Karpas-422 (cell line): Measurements from ENCODE around the gene LUZP1. TPM values are rescaled to one million over a fixed set of nuclear protein-coding genes. Genes with fewer than 3 reads are reported as not detected.

ENCODE experiments used
- DNase-seq: peaks from one replicate; pipeline ENCODE4 v3.0.0-alpha.2; 2015
- H2AFZ ChIP-seq: fragments of 200-600 bp; sonication (generic); 2 replicates; pipeline ENCODE4 v1.6.1; 2014; ENCODE audit warnings: antibody characterized with exemption, low read length, mixed read lengths
- H3K27ac ChIP-seq: fragments of 200-600 bp; sonication (generic); 2 replicates; pipeline ENCODE4 v1.5.1; 2014; ENCODE audit warnings: mild to moderate bottlenecking, low read length, moderate library complexity
- H3K27me3 ChIP-seq: fragments of 200-600 bp; sonication (generic); 2 replicates; pipeline ENCODE4 v1.6.1; 2014; ENCODE audit warnings: low read length, mixed read lengths
- H3K36me3 ChIP-seq: fragments of 200-600 bp; sonication (generic); 2 replicates; pipeline ENCODE4 v1.6.1; 2014; ENCODE audit warnings: low read length, mixed read lengths; ENCODE audit not compliant: insufficient read depth
- H3K4me1 ChIP-seq: fragments of 200-600 bp; sonication (generic); 2 replicates; pipeline ENCODE4 v1.6.1; 2014; ENCODE audit warnings: mild to moderate bottlenecking, low read length, mixed read lengths
- H3K4me2 ChIP-seq: fragments of 200-600 bp; sonication (generic); 2 replicates; pipeline ENCODE4 v1.6.1; 2014; ENCODE audit warnings: low read length, low read depth, mild to moderate bottlenecking; ENCODE audit not compliant: poor library complexity, severe bottlenecking
- H3K4me3 ChIP-seq: fragments of 200-600 bp; sonication (generic); 2 replicates; pipeline ENCODE4 v1.5.1; 2014; ENCODE audit warnings: mild to moderate bottlenecking, antibody characterized with exemption, low read length, mixed read lengths
- H3K79me2 ChIP-seq: fragments of 200-600 bp; sonication (generic); 2 replicates; pipeline ENCODE4 v1.6.1; 2014; ENCODE audit warnings: mild to moderate bottlenecking, low read length, mixed read lengths
- H3K9ac ChIP-seq: fragments of 200-600 bp; sonication (generic); 2 replicates; pipeline ENCODE4 v1.6.0; 2014; ENCODE audit warnings: low read length
- H3K9me2 ChIP-seq: fragments of 200-600 bp; sonication (generic), shearing (Covaris generic); replicated peaks from 2 replicates; pipeline ENCODE4 v1.6.0; 2014; ENCODE audit warnings: mild to moderate bottlenecking, low read length, moderate library complexity; ENCODE audit not compliant: insufficient read depth
- H3K9me3 ChIP-seq: fragments of 300-700, 200-600 bp; sonication (generic); 2 replicates; pipeline ENCODE4 v1.6.1; 2014; ENCODE audit warnings: low read length, mixed read lengths
- H4K20me1 ChIP-seq: fragments of 200-600 bp; sonication (generic); 2 replicates; pipeline ENCODE4 v1.6.1; 2014; ENCODE audit warnings: mild to moderate bottlenecking, antibody characterized with exemption, low read length, low read depth; ENCODE audit not compliant: insufficient read depth
- total RNA-seq: library from RNA; depleted of rRNA; stranded (reverse); fragments of >200 nt; shearing (Covaris generic); gene quantifications from 2 replicates; pipeline ENCODE4 v1.2.3, GENCODE V29; 2014; ENCODE audit warnings: low replicate concordance; rRNA removed

LUZP1 gene
- 1.5 and 1.6 TPM in 2 replicates for total RNA-seq

DNA sequence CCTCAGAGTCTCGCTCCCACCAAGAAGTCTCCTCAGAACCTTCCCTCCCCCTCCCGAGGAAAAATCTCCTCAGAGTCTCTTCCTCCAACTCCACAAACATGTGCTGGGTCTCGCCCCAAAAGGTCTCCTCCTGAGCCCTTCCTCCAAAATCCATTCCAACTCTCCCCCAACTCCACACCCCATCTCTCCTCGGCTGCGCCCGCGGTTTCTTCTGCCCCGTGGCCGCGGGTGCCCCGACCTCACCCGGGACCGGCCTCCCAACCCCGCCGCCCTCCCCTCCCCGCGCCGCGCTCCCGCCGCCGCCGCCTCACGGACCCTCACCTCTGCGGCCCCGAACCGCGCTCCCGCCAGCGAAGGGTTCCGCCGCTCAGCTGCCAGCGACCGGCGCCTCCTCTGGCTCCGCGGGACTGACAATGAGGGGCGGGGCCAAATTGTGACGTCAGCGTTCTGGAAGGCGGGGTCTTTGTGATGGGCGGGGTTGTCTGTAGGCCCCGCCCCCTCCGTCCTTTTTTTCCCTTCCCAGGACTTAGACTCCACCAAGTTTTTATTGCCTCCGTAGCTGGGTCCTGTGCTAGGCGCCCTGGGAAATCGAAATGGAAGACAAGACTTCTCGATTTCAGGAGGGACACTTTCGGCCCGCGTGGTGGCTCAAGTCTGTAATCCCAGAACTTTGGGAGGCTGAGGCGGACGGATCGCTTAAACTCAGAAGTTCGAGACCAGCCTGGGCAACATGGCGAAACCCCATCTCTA lies at the start of gene LUZP1:
Gene LUZP1, minus strand, starts transcription at position 412 of the 750 bp plus-strand sequence.
- Histone ChIP-seq H4K20me1 (no peaks in the 10 kb centered on the region), H3K27ac (no peak within 1 kb of the TSS), H3K4me3 (peak within 1 kb of the TSS; percentile 90), H3K36me3 (no peaks in the 10 kb centered on the region), H3K9me3 (no peaks in the 10 kb centered on the region), H3K9me2 (no peaks in the 10 kb centered on the region), H3K4me1 (peaks cover 4% of the 10 kb centered on the region; the same call in 1 of the 2 replicates), H3K4me2 (peak within 1 kb of the TSS; percentile 96), H3K27me3 (no peaks in the 10 kb centered on the region; the same call in 1 of the 2 replicates), H3K9ac (peak within 1 kb of the TSS; percentile 75), H2AFZ (peak within 1 kb of the TSS; percentile 85), H3K79me2 (no peaks in the 10 kb centered on the region)
- DNase-seq: peak; percentile 87

DNA sequence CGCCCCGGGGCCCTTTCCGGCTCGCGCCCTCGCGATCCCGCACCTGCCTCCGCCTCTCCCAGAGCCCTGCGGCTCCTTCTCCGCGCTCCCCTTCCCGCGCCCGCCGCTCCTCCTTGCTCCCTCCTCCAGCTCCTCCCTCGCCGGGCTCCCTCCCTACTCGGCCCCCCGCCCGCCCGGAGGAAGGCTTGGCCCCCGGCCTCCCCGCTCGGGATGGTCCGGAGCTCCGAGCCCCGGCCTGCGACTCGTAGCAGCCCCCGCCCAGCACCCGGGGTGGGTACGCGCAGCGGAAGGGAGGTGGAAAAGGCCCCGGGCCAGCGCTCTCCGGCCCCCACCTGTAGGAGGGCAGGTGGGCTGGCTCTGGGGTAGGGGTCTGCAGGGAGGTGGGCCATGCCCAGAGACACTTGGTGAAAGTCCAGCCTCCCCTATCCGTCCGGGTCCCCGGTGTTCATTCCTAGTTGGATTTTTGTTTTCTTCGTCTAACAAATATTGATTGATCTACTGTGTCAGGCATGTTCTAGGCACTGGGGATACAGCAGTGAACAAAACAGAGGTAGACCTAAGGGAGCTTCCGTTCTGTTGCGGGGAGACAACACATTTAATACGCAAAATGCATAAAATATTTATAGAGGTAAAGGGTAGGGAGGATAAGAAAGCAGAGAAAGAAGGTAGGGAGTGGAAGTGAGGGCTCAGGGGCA lies 48.9 kb upstream of the LUZP1 start, which contains the start of gene HTR1D:
Gene HTR1D, minus strand, starts transcription at position 82 of the 695 bp plus-strand sequence. CDS start 23,283 bp downstream, outside the sequence.
- H4K20me1 ChIP-seq: no peaks in the 10 kb centered on the region
- H3K4me2 ChIP-seq: no peak within 1 kb of the TSS
- no peak for DNase-seq
- H3K36me3 ChIP-seq: no peaks in the 10 kb centered on the region
- H3K9me3 ChIP-seq: no peaks in the 10 kb centered on the region
- H3K4me1 ChIP-seq: no peaks in the 10 kb centered on the region
- H2AFZ ChIP-seq: no peak within 1 kb of the TSS
- no peak within 1 kb of the TSS for H3K9ac ChIP-seq
- H3K27me3 ChIP-seq: no peaks in the 10 kb centered on the region
- no peak within 1 kb of the TSS for H3K27ac ChIP-seq
- no peaks in the 10 kb centered on the region for H3K9me2 ChIP-seq
- H3K4me3 ChIP-seq: no peak within 1 kb of the TSS
- no peaks in the 10 kb centered on the region for H3K79me2 ChIP-seq

DNA sequence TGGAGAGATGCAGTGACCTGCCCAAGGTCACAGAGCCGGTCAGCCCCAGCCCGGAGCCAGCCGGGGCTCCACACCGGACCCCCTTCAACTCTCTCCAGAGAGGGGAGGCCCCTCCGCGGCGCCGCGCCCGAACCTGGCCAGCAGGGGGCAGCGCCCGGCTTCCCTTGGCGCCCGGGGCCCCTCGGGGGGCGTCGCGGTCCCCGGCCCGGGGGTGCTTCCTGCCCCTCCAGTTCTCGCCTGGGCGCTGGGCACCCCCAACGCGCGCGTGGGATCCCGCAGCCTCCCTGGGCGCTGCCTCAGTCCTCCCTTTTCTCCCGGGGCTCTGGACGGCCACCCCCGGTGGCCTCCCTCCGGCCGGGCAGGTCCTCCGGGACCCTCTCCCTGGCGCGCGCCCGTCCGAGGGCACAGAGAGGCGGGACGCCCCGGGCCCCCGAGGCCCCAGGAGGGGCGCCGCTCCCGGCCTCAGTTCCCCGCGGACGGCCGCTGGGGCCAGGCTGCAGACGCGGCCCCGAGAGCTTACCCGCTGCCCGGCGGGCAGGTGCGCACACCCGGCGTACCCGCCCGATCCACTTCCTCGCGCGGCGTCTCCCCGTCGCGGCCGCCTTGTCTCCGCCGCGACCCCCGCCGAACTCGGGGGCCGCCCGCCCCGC lies 48.2 kb upstream of the LUZP1 start:
- no peaks in the 10 kb centered on the region for H3K36me3 ChIP-seq
- H2AFZ ChIP-seq: no peak overlapping the region
- H3K9ac ChIP-seq: no peak overlapping the region
- DNase-seq: no peak
- H3K4me1 ChIP-seq: no peaks in the 10 kb centered on the region
- H3K79me2 ChIP-seq: no peaks in the 10 kb centered on the region
- H4K20me1 ChIP-seq: no peaks in the 10 kb centered on the region
- no peak overlapping the region for H3K4me2 ChIP-seq
- no peaks in the 10 kb centered on the region for H3K9me3 ChIP-seq
- H3K27ac ChIP-seq: no peak overlapping the region
- no peak overlapping the region for H3K4me3 ChIP-seq
- no peaks in the 10 kb centered on the region for H3K9me2 ChIP-seq
- no peaks in the 10 kb centered on the region for H3K27me3 ChIP-seq

DNA sequence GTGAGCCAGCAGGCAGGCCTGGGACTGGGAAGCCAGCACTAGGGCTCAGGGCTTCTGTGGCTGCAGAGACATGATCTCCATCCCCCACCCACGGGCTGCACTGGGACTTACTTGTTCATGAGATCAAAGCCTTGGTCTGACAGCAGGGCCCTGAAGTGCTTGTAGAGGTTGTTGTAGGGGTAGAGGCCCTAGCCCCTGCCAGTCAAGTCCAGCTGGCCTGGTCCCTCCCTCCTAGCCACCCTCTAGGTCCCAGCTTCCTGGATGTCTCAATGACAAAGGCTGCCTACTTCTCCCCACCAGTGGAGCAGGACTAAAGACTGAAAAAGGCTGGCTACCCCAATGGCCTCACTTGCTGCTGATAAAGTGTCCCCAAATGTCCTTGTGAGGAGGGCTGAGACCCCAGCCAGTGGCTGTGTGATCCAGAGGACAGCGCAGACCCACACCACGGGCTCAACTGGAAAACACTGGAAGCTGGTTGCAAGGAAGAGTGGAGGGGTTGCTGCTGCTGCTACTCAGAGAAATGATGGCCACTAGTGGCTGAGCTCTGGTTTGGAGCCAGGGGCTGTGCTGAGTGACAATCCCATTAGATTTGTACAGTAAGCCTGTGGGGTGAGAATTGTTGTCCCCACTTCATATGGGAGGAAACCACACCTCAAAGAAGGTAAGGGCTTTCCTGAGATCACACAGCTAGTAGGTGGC lies 47.2 kb upstream of the LUZP1 start:
- H3K27ac ChIP-seq: no peak overlapping the region

DNA sequence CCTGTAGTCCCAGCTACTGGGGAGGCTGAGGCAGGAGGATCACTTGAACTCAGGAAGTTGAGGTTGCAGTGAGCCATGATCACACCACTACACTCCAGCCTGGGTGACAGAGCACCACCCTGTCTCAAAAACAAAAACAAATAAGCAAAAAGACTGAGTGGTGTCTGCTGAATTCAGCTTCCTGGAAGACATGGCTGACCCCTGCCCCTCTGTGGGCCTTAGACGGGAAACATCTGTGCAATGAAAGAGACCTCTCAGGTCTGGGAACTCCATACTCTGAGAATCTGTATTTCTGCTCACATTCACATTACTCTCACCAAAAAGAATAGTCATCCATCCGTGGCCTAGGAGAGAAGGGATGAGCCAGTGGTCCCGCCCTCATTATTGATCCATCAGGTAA lies 46.6 kb upstream of the LUZP1 start:
- no peak overlapping the region for H3K4me3 ChIP-seq
- no peak for DNase-seq
- H3K27me3 ChIP-seq: no peaks in the 10 kb centered on the region
- H3K9me2 ChIP-seq: no peaks in the 10 kb centered on the region
- no peaks in the 10 kb centered on the region for H3K9me3 ChIP-seq
- H3K27ac ChIP-seq: no peak overlapping the region
- no peaks in the 10 kb centered on the region for H3K79me2 ChIP-seq
- no peaks in the 10 kb centered on the region for H4K20me1 ChIP-seq
- no peak overlapping the region for H3K4me2 ChIP-seq
- no peaks in the 10 kb centered on the region for H3K4me1 ChIP-seq
- no peak overlapping the region for H2AFZ ChIP-seq
- no peak overlapping the region for H3K9ac ChIP-seq
- H3K36me3 ChIP-seq: no peaks in the 10 kb centered on the region

More for the DNA sequence above, 47.2 kb upstream of the LUZP1 start:
- Histone ChIP-seq H3K4me3 (no peak overlapping the region), H2AFZ (no peak overlapping the region), H3K9me2 (no peaks in the 10 kb centered on the region), H3K36me3 (no peaks in the 10 kb centered on the region), H3K9ac (no peak overlapping the region), H3K79me2 (no peaks in the 10 kb centered on the region), H3K4me2 (no peak overlapping the region), H3K27me3 (no peaks in the 10 kb centered on the region), H4K20me1 (no peaks in the 10 kb centered on the region), H3K4me1 (no peaks in the 10 kb centered on the region), H3K9me3 (no peaks in the 10 kb centered on the region)
- no peak for DNase-seq

DNA sequence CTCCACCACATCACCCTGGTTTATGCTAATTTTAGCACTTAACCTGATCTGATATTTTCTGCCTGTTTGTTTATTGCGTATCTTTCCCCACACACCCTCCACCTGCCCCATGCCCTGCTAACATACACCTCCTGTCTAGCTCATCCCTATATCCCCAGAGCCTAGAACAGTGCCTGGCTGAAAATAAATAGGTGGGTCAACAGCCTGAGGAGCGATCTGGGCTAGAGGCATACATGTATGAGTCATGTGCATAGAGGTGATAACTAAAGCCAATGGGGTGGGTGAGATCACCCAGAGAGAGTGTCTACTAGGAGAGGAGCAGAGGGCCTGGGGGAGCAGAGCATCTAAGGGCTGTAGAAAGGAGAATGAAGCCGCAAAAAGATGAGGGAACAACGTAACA lies 46.0 kb upstream of the LUZP1 start:
- Histone ChIP-seq H3K4me3 (no peak overlapping the region), H2AFZ (no peak overlapping the region), H3K27me3 (no peaks in the 10 kb centered on the region), H3K36me3 (no peaks in the 10 kb centered on the region), H3K27ac (no peak overlapping the region), H3K79me2 (no peaks in the 10 kb centered on the region), H4K20me1 (no peaks in the 10 kb centered on the region), H3K9me2 (no peaks in the 10 kb centered on the region), H3K4me1 (no peaks in the 10 kb centered on the region), H3K4me2 (no peak overlapping the region), H3K9me3 (no peaks in the 10 kb centered on the region), H3K9ac (no peak overlapping the region)
- no peak for DNase-seq

DNA sequence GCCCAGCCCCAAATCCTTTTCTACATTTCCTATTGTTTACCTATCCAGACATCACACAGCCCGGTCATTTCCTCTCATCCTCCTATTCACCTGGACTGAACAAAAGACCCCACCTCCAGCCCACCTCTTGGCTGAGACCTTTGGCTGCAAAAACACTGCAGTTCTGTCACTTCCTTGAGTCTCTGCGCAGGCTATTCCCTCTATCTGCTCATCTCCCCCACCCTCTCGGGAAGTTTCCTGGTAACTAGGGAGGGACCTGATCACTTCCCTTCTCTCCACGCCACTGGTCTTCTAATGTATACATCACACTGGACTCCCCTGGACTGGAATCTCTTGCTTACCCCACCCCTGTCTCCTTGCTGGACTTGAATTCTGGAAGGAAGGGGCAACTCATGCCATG lies 43.3 kb upstream of the LUZP1 start:
- H3K9ac ChIP-seq: no peak overlapping the region
- no peaks in the 10 kb centered on the region for H4K20me1 ChIP-seq
- H3K36me3 ChIP-seq: no peaks in the 10 kb centered on the region
- no peaks in the 10 kb centered on the region for H3K9me2 ChIP-seq
- H3K4me3 ChIP-seq: no peak overlapping the region
- no peak for DNase-seq
- no peaks in the 10 kb centered on the region for H3K4me1 ChIP-seq
- H3K27me3 ChIP-seq: no peaks in the 10 kb centered on the region
- H2AFZ ChIP-seq: no peak overlapping the region
- H3K4me2 ChIP-seq: no peak overlapping the region
- no peaks in the 10 kb centered on the region for H3K9me3 ChIP-seq
- H3K79me2 ChIP-seq: no peaks in the 10 kb centered on the region
- H3K27ac ChIP-seq: no peak overlapping the region
